Peyer's patch (tissue), 4 donors: Measurements from ENCODE around the gene CACNA1S.

ENCODE experiments used
- POLR2A ChIP-seq, 2 donors: fragments of 450-650 bp; IDR thresholded peaks; one replicate each; pipeline ENCODE4 v1.5.1; 2017; ENCODE audit warnings: antibody characterized with exemption in 2 of 2, mild to moderate bottlenecking in 2 of 2, moderate library complexity in 2 of 2
- TF ChIP-seq, protein P1 (sequence below), 6 experiments: fragments of 450-650 bp in 4 of 6; fragments of 200-600 bp in 2 of 6; sonication (generic) in 1 of 6; IDR thresholded peaks; one replicate each; pipeline ENCODE4 v1.5.1; 2017 to 2019; ENCODE audit warnings: antibody characterized with exemption in 6 of 6, mild to moderate bottlenecking in 3 of 6, moderate library complexity in 1 of 6

- TF ChIP-seq POLR2A (IDR thresholded peaks at IDR 0.05): no peak
- TF ChIP-seq, protein P1, sequence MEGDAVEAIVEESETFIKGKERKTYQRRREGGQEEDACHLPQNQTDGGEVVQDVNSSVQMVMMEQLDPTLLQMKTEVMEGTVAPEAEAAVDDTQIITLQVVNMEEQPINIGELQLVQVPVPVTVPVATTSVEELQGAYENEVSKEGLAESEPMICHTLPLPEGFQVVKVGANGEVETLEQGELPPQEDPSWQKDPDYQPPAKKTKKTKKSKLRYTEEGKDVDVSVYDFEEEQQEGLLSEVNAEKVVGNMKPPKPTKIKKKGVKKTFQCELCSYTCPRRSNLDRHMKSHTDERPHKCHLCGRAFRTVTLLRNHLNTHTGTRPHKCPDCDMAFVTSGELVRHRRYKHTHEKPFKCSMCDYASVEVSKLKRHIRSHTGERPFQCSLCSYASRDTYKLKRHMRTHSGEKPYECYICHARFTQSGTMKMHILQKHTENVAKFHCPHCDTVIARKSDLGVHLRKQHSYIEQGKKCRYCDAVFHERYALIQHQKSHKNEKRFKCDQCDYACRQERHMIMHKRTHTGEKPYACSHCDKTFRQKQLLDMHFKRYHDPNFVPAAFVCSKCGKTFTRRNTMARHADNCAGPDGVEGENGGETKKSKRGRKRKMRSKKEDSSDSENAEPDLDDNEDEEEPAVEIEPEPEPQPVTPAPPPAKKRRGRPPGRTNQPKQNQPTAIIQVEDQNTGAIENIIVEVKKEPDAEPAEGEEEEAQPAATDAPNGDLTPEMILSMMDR (IDR thresholded peaks at IDR 0.05): no peak
Observed at GRCh38 chr1:201110616-201111015, 1.6 kb downstream of the CACNA1S start.
